HG02642 (cell line): Measurements from ENCODE around the gene LRP1B.

Source experiments
- ATAC-seq: cut with Tn5 transposase; IDR thresholded peaks from one replicate; pipeline ENCODE4 v1.9.1; 2021; ENCODE audit warnings: mild to moderate bottlenecking; ENCODE audit not compliant: unreplicated experiment, poor library complexity

The LRP1B gene

DNA sequence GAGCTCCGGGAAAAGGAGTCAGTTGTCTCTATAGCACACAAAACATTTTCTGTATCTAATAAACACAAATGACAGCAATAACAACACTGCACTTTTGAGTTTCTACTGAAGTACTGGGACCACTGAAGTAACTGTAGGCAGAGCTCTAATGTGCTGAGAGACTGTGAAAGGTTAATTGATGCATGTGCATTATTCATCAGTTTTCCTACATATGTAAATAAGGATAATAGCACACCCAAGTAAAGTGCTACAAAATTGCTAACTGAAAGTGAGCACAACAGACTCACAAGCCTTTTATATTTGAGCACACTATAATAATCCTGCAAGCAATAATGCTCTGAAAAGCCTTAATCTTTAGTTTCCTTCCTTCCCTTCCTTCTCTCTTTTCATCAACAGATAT is 1051.6 kb downstream of the LRP1B start:
- ATAC-seq: no peak

- no peak for ATAC-seq
Measured at GRCh38 chr2:141075753-141076152, 1055.1 kb downstream of the LRP1B start.

DNA sequence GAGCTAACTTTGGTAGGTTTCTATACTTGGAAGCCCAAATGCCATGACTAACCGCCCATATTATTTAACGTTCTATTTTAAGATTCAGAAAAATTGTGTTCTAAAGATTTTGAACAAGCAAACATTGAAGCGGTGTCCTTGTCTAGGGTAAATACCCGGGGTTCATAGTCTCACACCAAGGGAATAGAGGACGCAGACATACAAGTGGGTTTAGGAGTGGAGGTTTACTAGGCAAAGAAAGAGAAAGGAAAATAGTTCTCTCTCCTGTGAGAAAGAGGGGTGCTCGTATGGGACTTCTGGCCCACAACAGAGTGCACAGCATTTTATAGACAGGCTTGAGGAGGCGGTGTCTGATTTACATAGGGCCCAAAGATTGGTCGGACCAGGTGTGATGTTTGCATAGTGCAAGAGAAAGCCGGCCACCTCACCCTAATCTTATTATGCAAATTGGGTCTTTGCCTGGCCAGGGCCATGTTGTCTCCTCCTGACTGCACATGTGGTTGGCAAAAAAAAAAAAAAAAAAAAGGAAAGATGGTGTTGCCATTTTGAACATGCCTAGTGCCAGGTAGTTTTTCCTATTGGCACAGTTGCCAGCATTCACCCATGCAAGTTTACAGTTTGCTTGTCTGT is 1062.6 kb downstream of the LRP1B start:
- no peak for ATAC-seq

DNA sequence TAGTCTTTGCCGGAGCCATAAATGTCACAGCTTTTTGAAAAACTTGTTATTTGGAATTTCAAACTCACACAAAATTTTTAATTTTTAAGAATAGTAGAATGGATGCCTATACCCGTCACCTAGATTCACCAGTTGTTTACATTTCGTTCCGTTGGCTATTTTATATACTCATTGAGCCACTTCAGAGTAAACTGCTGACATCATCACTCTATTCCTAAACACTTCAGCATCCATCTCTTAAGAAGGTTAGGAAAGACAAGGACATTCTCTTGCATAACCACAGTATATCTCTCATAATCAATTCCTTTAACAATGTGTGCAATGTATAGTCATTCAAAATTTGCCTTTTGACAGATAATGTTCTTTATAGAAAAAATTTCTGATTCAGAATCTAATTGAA is 1065.8 kb downstream of the LRP1B start:
- ATAC-seq: no peak

GRCh38 chr2:141063406-141063805 is 1067.4 kb downstream of the LRP1B start:
- no peak for ATAC-seq

DNA sequence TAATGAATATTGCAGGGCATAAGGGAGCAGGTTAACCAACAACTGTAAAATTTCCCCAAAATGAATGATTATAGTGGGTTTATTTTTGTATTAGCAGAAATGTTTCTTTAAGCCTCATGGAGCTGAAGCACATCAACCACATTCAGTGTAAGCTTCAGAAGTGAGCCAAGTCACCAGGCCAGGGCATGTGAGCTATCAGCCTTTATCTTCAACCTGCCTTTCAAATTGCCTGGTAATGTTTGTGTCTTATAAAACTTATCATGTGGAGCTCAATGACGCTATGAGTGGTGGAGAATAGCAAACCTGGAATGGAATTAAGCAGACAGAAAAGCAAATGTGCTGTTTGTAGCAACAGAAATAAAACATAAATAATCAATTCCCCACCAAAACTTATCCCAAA is 1068.4 kb downstream of the LRP1B start:
- no peak for ATAC-seq

- ATAC-seq: no peak
Measured at GRCh38 chr2:141062031-141062430, 1068.8 kb downstream of the LRP1B start.

DNA sequence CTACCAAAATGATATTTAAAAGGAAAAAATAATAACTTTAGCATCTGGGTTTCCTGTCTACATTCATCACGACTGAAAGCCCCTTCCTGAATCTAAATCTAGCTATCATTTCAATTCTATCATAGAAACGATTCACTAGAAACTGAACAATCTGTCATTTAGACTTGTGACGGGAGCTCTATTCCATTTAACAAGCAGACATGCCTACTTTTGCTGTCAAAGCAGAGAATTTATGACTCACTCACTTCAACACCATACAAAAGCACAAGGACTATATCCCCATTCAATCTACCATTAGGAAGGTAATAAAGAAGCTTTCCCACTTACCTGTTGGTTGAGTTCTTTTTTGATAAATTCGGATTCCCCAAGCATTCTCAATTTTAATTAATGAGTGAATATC is 1072.3 kb downstream of the LRP1B start:
- ATAC-seq: no peak

GRCh38 chr2:141055531-141055930 is 1075.3 kb downstream of the LRP1B start:
- ATAC-seq: no peak

DNA sequence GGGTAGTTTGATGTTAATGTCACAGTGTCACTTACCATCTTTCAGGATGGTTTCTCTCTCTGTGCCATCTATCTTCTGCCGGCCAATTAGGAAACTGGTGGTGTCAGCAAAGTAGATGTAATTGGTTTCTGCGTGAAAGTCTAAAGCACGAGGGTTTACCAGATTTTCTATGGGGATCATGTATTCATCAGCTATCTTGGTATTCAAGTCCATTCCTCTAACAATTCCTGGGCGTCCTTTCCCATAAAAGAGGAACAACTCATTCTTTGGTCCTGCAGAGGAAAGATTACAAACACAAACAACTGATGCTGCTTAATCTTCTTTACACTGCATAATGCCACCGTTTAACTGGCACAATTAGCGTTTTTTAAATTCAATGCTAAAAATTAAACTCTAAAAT is 1081.9 kb downstream of the LRP1B start:
- ATAC-seq: no peak

GRCh38 chr2:141041281-141041680 is 1089.5 kb downstream of the LRP1B start:
- ATAC-seq: no peak

DNA sequence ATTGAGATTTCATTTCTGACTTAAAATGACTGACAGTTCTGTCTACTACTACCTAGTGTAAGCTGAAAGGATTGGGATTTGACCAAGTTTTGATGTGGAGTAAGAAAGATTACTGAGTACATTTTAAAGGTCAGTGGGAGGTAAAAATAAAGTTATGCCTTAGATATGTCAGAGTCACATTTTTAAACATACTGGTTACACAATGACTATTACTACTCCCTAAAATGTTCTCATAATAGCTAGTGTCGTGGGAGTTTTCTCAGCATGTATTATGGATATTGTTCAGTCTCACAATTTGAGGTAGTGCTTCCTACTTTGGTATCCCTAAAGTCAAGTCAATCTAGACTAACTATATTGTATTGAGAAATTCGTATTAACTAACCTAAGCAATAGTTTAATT is 1092.5 kb downstream of the LRP1B start:
- no peak for ATAC-seq

DNA sequence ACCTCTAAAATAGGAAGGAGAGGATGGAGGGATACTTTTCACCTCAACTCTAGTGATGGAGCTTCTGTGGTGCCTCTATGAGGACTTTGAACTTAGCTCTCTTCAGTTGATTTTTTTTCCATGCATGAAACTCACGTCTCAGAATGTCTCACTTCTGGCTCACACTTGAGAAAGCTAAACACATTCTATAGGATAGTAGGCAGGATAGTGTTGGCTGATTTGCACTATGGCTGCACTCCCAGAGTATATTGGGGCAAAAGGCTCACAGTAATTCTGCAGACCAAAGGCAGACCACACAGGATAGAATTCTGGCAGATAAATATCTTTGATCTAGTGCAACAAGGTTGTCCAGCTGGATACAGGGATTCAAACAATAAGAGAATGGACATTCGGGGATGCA is 1093.5 kb downstream of the LRP1B start:
- no peak for ATAC-seq

DNA sequence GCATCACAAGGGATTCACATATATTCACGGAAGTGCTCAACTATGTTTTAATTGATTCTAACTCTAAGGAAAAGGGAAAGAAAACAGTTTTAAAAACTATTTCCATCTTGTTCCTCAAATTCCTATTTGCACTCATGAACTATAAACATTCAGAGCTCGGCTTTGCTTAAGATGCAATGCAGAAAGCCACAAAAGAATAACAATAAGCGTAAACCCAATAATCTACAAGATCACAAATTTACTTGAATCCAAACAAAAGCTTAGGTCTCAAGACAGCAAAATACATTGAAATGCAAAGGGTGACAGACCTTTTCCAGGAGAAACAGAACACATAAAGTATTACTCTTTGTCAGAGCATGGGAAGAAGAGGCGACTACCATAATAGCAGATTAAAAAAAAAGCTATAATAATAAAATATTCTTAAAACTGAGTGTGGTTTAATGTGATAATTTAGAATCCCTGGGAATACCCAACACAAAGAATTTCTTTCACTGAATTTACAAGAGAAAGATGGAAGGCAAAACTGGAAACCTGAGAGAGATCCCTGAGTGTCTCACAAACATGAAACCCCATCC is 1094.9 kb downstream of the LRP1B start:
- no peak for ATAC-seq

DNA sequence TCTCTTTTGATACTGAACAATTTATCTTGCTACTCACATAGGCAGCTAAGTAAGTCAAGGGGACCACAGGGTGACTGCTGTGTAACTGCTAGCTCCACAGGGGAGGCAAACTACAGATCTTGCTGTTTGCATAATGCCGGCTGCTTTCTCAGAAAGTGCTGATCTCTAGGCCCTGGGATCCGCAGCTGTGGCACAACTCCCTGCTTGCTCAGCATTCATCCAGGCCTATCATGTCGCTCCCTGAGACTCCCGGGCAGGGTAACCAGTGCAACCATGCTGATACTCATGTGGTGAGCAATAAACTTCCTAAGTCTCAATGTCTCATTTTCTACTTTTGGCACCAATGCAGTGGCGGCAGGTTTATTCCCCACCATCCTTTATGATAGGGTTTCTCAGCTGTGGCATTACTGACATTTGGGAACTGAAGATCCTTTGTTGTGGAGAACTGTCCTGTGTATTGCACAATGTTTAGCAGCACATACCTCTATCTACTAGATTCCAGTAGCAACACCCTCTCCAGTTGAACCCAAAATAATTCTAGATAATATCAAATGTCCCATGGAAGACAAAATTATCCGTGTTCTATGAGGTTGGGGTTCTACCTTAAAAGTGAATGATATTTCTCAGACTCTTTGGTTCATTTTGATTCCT is 1101.3 kb downstream of the LRP1B start:
- ATAC-seq: no peak

GRCh38 chr2:141027221-141027620 is 1103.6 kb downstream of the LRP1B start:
- ATAC-seq: no peak

- no peak for ATAC-seq
Measured at GRCh38 chr2:141021611-141022010, 1109.2 kb downstream of the LRP1B start.

GRCh38 chr2:141021109-141021508 is 1109.7 kb downstream of the LRP1B start:
- ATAC-seq: no peak

- no peak for ATAC-seq
Measured at GRCh38 chr2:141020346-141020745, 1110.5 kb downstream of the LRP1B start.

GRCh38 chr2:141015341-141016047 is 1115.3 kb downstream of the LRP1B start:
- no peak for ATAC-seq

DNA sequence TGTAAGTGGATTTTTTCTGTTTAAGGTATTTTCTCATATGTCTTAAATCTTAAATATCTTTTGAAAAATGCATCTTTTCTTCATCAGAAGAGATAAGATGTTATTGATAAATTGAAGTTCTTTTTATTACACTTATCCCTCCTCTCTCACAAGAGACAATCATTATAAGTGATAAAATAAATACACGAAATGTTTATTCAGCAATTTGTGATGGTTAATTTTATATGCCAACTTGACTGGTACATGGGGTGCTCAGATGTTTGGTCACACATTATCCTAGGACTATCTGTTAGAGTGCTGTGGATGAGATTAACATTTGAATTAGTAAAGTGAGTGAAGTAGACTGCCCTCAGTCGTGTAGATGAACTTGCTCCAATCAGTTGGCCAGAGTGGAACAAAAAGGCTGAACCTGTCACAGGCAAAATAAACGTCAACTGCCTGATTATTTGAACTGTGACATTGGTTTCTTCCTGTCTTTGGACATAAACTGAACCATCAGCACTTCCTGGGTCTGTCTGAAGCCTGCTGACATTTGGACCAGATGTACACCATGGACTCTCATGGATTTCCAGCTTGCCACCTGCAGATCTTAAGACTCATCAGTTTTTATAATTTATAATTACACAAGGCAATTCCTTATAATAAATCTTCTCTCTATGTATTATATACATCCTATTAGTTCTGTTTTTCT is 1126.7 kb downstream of the LRP1B start:
- no peak for ATAC-seq
